ENCODE results near the gene CLEC16A.

The CLEC16A gene

DNA sequence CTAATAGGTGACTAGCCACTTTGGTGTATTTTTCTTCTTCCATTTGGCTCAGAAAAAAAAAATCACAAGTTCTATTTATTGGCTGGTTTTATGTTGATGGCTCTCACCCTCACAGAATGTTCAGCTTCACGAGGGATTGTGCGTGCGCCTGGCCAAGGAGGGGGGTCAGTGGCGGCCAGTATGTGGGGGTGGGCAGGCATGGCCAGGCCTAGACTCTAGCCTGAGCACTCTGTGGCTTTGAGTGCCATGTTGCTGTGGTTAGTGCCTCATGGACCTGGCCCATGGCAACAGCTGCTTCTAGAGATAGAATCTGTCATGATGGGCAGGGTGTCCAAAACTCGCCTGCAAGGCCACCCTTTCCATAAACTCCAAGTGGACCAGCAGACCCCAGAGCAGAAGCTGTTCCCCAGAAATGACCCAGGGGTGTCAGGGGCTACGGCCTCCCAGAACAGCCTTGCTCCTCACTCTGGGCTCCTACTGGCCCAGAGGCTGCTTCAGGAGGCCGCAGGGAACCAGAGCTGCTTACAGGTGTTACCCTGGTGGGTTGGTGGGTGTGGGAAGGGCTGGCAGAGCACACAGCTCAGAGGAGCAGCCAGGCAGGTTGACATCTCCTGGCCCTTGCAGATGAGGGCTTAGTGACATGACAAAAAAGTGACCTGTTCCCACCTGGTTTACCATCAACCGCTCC is 186.8 kb downstream of the CLEC16A start:
- FAIRE-seq (no peak), DNase-seq (ENCODE audit: insufficient read length, low spot score) (no peak)

DNA sequence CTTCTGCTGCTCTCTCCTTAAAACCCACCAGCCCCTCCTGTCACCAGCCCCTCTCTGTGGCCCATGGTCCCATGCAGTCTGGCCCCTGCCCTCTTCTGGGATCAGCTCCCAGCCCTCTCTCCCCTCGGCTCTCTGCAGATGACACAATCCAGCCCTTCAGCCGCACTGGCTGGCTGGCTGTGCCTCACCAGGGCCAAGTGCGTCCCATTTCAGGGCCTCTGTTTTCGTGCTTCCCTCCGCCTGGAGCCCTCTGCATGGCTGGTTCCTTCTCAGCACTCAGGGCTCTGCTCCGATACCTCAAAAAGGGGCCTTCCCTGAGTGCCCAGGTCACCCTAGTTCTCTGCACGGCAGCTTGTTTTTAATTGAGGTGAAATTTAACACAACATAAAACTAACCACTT is 187.3 kb downstream of the CLEC16A start:
- no peak for FAIRE-seq

DNA sequence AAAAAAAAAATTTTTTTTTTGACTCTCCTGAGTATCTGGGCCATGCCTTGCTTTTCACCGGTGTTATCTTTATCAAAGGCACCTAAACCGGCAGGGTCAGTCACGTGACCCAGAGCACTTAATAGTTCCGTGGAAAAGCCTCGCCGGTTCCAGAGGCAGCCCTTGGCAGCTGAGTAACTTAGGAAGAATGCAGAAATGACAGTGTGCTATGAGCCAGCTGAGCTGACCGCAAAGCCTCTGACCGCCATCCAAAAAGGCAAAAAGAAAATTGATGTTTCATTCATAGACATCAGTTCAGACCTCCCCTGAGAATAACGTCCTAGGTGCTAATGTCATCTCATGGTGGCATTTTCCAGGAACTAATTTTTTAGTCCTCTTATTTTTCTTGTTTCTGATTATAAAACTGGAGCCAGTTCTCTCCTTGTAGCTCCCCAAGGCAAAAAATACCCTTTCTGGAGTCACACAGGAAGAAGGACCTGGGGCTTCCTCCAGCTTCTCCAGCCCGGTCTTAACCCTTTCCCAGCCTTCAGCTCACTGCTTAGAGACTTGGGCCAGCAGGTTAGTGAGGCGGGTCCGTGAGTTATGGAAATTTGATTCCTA is 189.1 kb downstream of the CLEC16A start:
- peak; percentile 90 for DNase-seq (ENCODE audit: insufficient read length, low spot score)
- peak; percentile 78 for FAIRE-seq

More for the DNA sequence above, 187.3 kb downstream of the CLEC16A start:
- no peak for DNase-seq (ENCODE audit: insufficient read length, low spot score)

DNA sequence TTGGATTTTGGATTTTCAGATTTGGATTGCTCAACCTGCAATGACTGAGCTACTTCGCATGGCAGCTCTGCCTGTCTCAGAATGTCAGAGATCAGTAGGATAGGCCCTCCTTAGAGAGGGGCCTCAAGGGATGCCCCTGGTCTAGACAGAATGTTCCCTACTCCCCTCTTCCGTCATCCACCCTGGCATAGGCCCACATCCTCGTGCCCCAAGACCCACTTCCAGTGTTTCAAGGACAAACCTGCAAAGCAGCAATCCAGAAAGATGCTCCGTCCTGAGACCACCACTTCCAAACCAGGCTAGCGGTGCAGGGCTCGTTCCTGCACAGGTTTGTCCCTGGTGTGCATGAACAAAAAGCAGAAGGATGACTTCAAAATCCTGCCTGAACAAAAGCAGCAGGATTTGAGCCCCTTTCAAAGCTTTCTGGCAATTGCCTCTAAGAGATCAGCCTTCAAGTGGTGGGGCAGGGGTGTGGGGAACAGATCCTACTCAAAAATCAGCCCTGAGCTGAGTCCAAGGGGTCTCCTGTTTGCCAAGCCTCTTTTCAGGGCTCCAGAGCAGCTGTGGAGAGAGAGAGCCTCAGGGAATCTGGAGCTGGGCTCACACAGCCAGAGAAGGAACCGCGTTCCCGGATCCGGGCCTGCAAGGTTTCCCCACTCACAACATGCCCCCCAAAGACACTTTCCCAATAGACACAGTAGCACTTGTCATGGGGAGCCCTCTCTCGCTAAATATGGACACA is 190.5 kb downstream of the CLEC16A start:
- DNase-seq (ENCODE audit: insufficient read length, low spot score) (no peak), FAIRE-seq (no peak)

DNA sequence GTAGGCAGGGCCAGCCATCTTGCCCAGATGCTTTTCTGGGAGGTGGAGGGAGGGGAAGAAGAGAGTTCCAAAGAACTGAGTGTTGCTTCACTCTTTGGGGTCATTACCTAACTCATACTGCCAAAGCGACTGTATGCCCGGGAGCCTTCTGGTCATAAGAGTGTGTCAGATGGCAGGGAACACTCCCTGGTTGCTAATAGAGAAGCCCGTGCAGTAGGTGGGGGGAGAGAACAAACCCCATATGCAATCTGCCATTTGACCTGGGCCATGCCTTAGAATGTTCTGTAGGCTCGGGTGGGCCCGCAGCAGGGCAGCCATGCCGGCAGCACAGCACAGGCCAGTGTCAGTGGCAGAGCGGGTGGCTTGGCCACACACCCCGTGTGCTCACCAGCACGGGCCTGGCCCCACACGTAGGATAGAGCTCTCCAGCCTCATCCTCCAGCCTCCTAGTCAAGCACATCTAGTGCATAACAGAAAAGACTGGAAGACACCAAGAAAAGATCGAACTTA is 191.2 kb downstream of the CLEC16A start:
- FAIRE-seq, result no peak
- DNase-seq (ENCODE audit: insufficient read length, low spot score), result no peak

DNA sequence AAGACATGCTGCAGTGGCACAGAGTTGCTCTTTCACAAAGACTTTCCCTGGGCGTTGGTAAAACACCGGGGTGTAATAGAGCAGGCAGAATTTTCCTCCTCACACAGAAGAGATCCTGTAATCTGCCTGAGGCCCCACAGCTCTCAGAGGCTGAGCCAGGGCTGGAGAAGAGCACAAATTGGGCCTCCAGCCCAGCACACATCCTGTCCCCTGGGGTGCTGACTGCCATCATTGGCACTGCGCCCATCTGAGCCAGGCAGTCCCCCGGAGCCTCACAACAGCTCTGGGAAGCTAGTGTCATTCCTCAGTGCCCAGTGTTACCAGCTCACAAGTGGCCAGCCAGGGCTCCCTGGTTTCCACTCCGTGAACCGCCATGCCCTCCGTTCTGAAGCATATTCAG is 192.2 kb downstream of the CLEC16A start:
- DNase-seq (ENCODE audit: insufficient read length, low spot score) (no peak), FAIRE-seq (no peak)

DNA sequence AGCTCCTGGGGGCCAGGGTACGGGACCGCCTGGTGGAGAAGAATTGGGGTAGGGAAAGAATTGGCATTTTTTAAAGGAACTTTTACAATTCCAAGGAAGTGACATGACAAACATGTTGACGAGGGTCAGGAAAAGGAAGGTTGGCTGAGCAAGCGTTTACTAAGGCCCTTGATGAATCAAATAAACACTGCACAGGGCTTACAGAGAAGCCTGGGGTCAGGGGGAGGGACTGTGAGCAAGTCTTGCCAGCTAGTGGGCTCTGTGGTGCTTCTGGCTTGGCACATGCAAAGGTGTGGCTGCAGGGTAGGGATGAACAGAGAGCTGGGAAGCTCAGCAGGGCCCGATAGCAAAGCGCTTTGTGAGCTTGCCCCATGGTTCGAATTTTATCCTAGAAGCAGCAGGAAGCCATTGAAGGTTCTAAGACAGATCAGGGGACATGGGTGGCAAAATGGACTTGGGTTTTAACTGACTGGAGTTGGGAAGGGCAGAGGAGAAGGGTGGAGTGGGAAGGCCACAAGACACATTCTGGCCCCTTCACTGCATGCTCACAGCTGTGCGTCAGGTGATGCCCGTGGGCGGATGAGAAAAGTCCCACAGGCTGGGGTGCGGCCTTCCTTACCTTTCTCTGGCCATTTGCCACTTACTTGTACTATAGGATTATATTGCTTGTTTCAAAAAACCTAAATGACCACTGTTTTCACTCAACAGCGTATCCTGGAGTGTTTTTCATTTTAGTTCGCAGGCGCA is 193.8 kb downstream of the CLEC16A start:
- FAIRE-seq (no peak), DNase-seq (ENCODE audit: insufficient read length, low spot score) (no peak)

DNA sequence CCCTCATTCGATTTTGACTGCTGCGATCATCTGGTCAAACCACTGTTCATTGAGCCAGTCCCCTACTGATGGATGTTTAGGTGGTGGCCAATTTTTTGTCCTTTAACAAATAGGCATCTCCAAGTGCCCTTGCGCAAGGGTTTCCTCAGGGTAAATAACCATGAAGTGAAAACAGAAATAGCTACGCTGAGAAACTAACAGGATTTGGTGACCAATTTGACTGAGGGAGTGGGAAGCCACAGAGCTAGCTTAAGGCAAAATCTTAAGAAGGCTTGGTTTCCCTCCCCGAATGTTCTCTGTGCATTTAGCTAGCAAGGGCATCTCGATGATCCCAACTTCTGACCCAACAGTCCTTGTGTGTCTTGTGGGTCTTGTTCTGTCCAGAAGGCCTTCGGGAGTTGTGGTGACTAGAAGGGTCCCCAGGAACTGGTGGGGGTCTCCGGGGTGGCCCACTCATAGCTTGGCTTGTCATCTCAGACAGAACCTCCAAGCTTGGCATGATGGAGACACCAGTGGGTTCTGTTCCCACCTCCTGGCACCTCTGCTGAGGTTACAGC is 194.5 kb downstream of the CLEC16A start:
- DNase-seq (ENCODE audit: insufficient read length, low spot score) (no peak), FAIRE-seq (no peak)

DNA sequence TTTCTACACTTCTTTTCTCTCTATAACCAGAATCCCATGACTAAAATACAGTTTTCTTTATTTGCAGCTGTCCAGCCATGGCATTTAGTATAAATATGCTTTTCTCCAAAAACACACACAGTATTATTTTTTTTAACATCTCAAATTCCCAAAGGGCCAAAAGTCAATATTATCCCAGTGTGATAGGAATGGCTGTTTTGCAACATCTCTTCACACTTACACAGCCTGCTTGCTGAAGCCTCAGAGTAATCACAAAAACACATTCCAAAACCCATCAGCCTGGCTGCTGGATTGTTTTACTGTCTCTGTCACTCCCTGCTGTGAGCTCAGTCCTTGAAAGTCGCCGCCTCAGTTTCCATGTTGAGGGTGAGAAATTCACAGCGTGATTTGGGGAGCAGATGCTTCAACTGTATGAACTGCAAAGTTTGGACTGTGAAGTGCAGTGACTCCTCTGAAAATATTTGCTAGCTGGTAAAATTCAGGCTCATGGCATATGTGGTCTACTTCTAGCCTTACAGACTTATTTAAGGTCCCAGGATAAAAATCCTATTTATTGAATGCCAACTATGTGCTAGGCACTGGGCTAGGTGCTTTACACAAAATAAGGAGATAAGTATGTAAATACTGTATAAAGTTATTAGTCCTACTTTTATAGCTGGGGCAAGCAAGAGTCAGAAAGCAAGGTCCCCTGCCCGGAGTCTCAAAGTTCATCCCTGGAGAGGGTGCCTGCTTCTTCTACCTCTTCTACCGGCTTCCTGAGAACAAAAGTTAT is 195.1 kb downstream of the CLEC16A start:
- DNase-seq (ENCODE audit: insufficient read length, low spot score) (no peak), FAIRE-seq (no peak)

DNA sequence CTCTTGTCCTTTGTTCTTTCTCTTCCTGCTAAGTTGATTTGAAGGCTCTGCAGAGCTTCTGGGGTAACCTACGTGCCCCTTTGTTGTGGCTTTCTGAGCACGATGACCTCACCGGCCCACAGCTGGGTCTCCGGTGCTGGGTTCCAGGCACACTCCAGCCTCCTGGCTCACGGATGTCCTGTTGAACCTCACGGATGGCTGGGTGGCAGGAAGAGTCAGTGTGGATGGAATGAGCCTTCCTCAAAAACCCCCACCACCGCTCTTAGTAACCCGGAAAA is 195.7 kb downstream of the CLEC16A start:
- FAIRE-seq, result no peak
- no peak for DNase-seq (ENCODE audit: insufficient read length, low spot score)

DNA sequence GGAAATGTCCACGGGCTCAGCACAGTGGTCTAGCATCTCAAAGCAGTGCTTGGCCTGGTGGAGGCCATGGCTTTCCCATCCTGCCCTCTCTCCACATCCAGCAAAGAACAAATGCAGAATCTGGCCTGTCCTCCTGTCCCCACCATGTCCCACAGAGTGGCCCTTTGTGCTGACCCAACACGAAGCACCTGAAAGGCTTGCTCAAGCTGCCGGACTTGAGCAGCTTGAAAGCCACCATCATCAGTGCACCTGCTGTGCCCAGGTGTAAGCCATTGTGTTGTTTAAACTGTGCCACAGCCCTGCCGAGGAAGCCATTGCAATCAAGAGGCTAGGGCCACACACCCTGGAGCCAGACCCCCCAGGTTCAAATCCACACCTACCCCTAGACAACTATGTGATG is 196.1 kb downstream of the CLEC16A start:
- FAIRE-seq (no peak), DNase-seq (ENCODE audit: insufficient read length, low spot score) (no peak)

DNA sequence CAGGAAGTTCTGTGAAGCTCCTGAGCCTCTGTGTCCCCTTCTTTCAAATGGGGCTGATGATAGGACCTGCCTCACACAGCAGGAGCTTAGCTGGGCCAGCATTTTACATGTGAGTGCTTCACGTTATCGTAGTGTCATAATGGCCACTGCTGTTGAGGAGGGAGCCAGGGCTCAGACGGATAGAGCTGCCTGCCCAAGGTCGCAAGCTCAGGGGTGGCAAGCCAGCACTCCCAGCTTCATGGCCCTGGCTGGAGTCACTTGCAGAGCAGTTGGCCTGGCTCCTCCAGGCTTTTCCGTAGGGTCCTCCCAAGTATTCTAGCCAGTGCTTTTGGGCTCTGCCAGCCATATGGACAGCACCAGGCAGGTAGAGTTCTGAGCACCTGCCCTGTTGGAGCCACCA is 196.5 kb downstream of the CLEC16A start:
- DNase-seq (ENCODE audit: insufficient read length, low spot score), result no peak
- no peak for FAIRE-seq

DNA sequence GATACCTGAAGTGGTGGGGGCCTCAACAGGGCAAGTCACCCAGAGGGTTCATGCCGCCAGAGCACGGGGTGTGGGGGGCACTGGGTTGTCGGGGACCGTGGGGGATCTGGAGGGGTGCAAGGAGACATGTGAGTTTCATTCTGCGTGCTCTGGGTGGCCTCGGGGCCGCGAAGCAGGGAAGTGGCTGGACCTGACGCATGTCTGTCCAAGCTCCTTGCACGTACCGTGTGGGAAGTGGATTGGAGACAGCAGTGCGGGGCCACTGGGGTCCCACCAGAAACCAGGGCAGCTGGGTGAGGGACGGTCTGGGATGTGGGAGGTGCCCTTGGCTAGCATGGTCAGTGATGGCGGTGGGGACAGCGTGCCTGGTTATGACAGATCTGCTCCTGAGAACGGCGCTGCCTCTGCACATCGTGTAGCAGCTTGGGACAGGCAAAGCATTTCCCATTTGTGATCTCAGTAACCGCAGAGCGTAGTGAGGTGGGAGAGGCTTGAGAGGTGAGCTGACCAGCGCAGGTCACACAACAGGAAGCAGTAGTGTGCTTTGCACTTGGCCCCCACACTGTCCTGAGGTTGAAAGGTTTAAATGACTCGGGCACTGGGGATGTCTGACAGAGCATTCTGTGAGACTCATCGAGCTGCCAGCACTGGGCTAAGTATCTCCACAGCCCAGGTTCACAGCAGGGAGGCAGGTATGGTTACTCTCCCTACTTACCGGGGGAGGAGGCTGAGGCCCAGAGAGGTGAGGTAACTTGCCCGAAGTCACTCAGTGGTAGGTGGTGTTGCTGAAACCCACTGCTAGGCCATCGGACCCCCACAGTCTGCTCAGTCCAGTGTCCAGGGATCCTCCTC is 197.3 kb downstream of the CLEC16A start:
- DNase-seq (ENCODE audit: insufficient read length, low spot score) (no peak), FAIRE-seq (no peak)

DNA sequence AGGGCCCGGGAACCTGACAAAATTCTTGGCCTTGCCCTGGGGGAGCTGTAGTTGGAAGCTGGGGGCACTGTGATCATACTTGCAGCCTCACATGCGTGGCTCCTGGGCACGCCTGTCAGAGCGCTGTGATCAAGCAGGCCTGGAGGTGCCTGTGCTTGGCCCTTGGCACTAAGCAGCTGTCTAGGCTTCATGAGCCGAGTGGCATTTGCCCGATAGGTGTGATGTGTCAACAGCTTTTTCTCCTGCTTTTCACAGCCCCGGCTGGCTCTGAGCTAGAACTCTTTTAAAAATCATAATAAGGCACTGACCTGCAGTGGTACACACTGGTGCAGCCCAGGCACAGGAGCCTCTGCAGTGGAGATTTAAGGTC is 197.9 kb downstream of the CLEC16A start:
- FAIRE-seq (no peak), DNase-seq (ENCODE audit: insufficient read length, low spot score) (no peak)

DNA sequence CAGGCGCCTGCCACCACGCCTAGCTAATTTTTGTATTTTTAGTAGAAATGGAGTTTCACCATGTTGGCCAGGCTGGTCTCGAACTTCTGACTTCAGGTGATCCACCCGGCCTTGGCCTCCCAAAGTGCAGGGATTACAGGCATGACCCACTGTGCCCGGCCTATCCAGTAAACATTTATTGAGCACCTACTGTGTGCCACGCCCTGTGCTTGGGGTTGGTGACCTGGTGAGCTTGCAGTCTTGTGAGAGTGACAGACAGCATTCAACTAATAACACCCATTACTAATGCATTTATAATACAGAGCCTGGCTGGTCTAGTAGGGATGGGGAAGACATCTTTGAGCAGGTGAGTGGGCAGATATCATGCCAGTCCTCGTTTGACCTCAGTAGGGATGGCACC is 198.6 kb downstream of the CLEC16A start:
- DNase-seq (ENCODE audit: insufficient read length, low spot score), result no peak
- FAIRE-seq, result no peak

DNA sequence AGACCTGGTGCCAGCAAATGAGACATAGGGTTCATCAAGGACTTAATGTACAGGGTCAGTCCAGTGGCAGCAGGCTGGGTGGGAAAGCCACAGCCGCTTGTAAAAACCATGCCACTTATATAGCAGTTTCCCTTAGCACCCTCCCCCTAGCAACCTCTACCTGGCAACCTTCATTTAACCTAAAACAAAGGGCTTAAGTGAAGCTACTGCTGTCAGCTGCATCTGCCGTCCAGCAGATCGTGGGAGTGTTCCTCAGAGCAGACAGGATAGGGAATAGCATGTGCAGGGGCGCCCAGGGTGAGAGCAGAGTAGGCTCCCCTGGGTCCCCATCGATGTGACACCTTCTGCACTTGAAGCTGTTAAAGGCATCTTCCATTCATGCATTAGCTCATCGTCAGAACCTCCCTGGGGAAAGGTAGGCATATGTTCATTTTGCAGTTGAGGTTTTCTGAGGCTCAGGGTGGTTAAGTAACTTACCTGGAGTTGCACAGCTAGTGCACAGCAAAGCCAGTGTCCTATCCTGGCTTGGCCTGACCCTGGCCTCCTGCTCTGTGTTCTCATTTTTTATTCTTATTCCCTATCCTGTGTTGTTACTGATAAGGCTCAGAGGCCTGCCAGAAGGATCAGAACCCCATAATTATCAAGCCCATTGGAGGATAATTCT is 199.1 kb downstream of the CLEC16A start:
- DNase-seq (ENCODE audit: insufficient read length, low spot score), result no peak

DNA sequence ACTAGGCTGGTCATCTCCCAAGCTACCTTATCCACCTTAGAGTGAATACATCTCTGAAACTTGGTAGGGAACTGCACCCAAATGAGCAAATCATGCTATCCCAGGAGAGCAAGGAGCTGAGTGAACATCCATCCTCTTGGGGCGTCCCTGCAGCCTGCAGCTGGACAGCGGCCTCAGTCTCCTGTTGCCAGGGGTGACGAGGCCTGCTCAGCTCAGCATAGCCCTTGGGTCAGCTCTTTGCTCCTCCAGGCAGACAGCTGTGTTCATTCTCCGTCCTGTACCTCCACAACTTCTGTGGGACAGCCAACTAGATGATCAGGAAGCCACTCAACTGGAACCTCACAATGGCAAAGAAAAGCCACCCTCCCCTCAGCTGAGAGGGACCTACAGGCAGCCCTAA is 199.8 kb downstream of the CLEC16A start:
- no peak for FAIRE-seq
- DNase-seq (ENCODE audit: insufficient read length, low spot score), result no peak

More for the DNA sequence above, 199.1 kb downstream of the CLEC16A start:
- FAIRE-seq, result no peak

DNA sequence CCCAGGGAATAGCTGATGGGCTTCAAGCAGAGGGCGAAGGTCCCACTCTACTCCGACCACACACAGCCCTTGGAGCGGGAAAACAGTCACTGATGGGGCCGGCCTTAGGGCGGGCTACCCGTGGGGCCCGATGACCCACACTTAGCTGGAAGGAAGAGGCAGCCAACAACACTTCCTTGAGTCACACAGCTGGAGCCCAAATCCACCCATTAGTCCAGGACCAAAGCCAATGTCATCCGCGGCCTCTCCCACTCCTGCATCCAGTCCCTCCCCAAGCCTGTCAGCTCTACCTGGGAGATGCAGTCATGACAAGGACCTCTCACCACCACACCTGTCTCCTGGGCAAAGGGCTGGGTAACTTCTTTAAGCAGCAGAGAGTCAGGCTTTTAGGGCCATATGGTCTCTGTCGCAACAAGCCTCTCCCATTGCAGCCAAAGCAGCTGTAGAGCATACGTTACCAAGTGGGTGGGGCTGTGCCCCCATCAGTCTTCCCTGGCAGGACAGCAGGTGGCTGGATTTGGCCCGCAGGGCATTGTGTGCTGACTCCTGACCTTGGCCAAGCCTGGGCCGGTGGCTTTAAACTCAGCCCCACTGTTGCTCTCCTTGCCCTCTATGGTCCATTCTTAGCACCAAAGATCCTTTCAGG is 200.9 kb downstream of the CLEC16A start:
- DNase-seq (ENCODE audit: insufficient read length, low spot score), result no peak
- FAIRE-seq, result no peak
